ENCODE results near the gene PDE6A.

DNA sequence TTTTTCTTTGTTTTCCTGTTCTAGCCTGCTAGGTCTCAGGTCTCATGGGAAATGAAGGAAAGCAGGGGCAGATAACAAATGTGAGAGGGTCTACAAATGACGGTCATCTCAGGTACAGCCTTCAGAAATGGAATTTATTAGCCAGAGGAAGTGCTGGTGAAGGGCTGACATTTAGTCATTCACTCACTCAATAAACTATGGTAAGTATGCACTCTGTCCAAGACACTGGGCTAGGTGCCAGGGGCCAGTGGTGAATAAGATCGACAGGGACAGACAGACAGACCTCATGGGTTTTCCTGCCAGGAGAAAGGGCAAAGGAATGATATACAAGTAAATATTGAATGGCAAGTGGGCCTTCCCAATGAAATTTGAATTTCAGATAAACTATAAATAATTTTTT lies 6.3 kb downstream of the PDE6A start:
- no peak for TF ChIP-seq ZNF585B (tag by site-specific recombination; IDR thresholded peaks at IDR 0.05)
- TF ChIP-seq ZEB2 (tag by site-specific recombination; IDR thresholded peaks at IDR 0.05): no peak
- TF ChIP-seq, protein P1, sequence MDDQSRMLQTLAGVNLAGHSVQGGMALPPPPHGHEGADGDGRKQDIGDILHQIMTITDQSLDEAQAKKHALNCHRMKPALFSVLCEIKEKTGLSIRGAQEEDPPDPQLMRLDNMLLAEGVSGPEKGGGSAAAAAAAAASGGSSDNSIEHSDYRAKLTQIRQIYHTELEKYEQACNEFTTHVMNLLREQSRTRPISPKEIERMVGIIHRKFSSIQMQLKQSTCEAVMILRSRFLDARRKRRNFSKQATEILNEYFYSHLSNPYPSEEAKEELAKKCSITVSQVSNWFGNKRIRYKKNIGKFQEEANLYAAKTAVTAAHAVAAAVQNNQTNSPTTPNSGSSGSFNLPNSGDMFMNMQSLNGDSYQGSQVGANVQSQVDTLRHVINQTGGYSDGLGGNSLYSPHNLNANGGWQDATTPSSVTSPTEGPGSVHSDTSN (CRISPR knock-in tag; IDR thresholded peaks at IDR 0.05): no peak
- no peak for TF ChIP-seq ZNF146 (tag by site-specific recombination; IDR thresholded peaks at IDR 0.05)
- TF ChIP-seq, protein P2, sequence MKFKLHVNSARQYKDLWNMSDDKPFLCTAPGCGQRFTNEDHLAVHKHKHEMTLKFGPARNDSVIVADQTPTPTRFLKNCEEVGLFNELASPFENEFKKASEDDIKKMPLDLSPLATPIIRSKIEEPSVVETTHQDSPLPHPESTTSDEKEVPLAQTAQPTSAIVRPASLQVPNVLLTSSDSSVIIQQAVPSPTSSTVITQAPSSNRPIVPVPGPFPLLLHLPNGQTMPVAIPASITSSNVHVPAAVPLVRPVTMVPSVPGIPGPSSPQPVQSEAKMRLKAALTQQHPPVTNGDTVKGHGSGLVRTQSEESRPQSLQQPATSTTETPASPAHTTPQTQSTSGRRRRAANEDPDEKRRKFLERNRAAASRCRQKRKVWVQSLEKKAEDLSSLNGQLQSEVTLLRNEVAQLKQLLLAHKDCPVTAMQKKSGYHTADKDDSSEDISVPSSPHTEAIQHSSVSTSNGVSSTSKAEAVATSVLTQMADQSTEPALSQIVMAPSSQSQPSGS (tag by site-specific recombination; IDR thresholded peaks at IDR 0.05; ENCODE audit: low read depth): no peak

Data from HEK293 (cell line).